NAMALWA (cell line): Measurements from ENCODE around the gene RPRML.
"Not testable (repeated sequence)": the region's sequence is repeated elsewhere in the genome, so short reads cannot be mapped to it uniquely, and the experiment has no call there.

ENCODE experiments used
- DNase-seq: peaks from one replicate; pipeline ENCODE4 v3.0.0-alpha.2; 2015; ENCODE audit warnings: low spot score

RPRML gene

GRCh38 chr17:46976626-46977270, 2.3 kb downstream of the RPRML start:
- no peak for DNase-seq

- DNase-seq: no peak
These were observed 3.8 kb downstream of the RPRML start for GRCh38 chr17:46975287-46975686.

GRCh38 chr17:46974086-46974485, 5.0 kb downstream of the RPRML start:
- no peak for DNase-seq

GRCh38 chr17:46972346-46972745, 6.7 kb downstream of the RPRML start:
- no peak for DNase-seq

- no peak for DNase-seq
These were observed 7.3 kb downstream of the RPRML start for GRCh38 chr17:46971647-46972300.

- no peak for DNase-seq
These were observed 10.2 kb downstream of the RPRML start for GRCh38 chr17:46968896-46969295.

- no peak for DNase-seq
These were observed 10.7 kb downstream of the RPRML start for GRCh38 chr17:46968224-46968834.

- DNase-seq: peak; percentile 31
These were observed 14.5 kb downstream of the RPRML start for GRCh38 chr17:46964315-46965265.

GRCh38 chr17:46963571-46963970, 15.5 kb downstream of the RPRML start:
- DNase-seq: no peak

- DNase-seq: no peak
These were observed 16.7 kb downstream of the RPRML start for GRCh38 chr17:46962374-46962790.

- no peak for DNase-seq
These were observed 18.9 kb downstream of the RPRML start for GRCh38 chr17:46960152-46960551.

GRCh38 chr17:46958041-46958591, 20.9 kb downstream of the RPRML start:
- no peak for DNase-seq

- not testable (repeated sequence) for DNase-seq
These were observed 25.9 kb downstream of the RPRML start for GRCh38 chr17:46953191-46953590.

GRCh38 chr17:46952115-46952514, 26.9 kb downstream of the RPRML start:
- DNase-seq: no peak

GRCh38 chr17:46951706-46952105, 27.3 kb downstream of the RPRML start:
- no peak for DNase-seq

GRCh38 chr17:46950997-46951621, 27.9 kb downstream of the RPRML start:
- DNase-seq: no peak

- DNase-seq: no peak
These were observed 28.6 kb downstream of the RPRML start for GRCh38 chr17:46950342-46950996.

- DNase-seq: no peak
These were observed 29.5 kb downstream of the RPRML start for GRCh38 chr17:46949291-46950174.

GRCh38 chr17:46948544-46948943, 30.5 kb downstream of the RPRML start:
- DNase-seq: no peak

- DNase-seq: no peak
These were observed 31.8 kb downstream of the RPRML start for GRCh38 chr17:46947216-46947615.
